ENCODE measurements around the gene RAB20.

DNA sequence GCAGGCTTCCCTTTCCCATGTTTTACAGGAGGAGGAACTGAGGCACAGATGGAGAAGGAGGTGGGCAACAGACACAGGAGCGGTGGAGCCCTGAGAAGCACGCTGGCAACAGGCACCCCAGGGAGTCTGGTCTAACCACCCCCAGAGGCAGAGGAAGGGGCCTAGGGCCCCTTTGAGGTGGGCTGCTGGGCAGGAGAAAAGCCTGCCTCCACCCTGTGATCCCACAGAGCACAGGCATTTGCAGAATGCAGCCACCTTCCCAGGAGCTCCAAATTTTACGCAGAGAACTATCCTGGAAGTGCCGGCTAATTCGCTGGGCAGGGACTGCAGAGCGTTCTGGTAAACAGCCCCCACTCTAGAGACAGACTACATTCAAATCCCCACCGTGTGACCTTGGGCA, 30.4 kb downstream of the RAB20 start:
- TF ChIP-seq CTCF (IDR thresholded peaks at IDR 0.05; ENCODE audit: poor library complexity) (no peak), EZH2 (IDR thresholded peaks at IDR 0.05; ENCODE audit: borderline replicate concordance) (no peak), EZH2phosphoT487 (IDR thresholded peaks at IDR 0.05; ENCODE audit: low read depth, severe bottlenecking, unreplicated experiment) (no peak)

Data from hepatocyte (in vitro differentiated cells).